ENCODE measurements around the gene RAB11FIP4. TPM values are rescaled to one million over a fixed set of nuclear protein-coding genes. Genes with fewer than 3 reads are reported as not detected.

RAB11FIP4 gene
- total and polyA plus RNA-seq, 10 of the 15 experiments (the other 5 are each of a cell fraction or from before 2014, with no cell fraction given), result 1.4 to 27.0 (median 17.6) TPM

DNA sequence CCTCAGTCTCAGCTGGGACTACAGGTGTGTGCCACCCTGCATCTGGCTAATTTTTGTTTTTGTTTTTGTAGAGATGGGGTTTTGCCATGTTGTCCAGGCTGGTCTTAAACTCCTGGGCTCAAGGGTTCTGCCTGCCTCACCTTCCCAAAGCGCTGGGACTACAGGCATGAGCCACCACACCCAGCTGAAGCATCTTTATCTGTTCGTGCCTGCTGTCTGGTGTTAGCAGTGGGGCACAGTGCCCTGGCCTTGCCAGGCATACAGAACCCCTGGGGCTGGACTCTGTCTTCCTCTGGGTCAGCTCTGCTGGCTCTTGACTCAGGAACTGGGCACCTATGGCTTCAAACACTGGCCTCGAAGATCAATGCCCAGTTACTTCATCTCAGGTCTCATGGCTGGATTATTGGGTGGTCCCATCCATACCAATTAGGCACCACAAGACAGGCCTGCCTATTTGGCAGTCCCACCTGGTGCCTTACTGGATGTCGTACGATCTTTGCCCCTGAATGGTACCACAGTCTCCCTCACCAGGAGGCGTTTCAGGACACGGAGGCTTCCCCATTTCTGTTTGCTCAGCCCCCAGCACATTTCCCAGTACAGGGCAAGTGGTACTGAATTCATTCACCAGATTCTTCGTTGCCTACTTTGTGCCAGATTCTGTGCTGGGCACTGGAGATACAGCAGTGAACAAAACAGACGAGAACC is 99.3 kb downstream of the RAB11FIP4 start:
- intact Hi-C loops (cut with micrococcal nuclease; ENCODE audit: unreplicated experiment), result loop anchor here (5.0 kb wide), 1 partner anchor 46 kb away; no protein-coding TSS in a partner anchor
- CTCF ChIA-PET, result interaction anchor here (0.7 to 4.4 kb wide), 6 partner anchors 11 to 44 kb away, joined by 3 to 23 read pairs (median 10); no protein-coding TSS in a partner anchor
- 44% methylated on average over 9 of the region's 9 CpGs for WGBS (ENCODE audit: insufficient coverage, insufficient replicate concordance, low lambda C conversion rate, missing lambda C conversion rate)
- Histone ChIP-seq H3K27me3 (replicated peaks in 1 of 2; ENCODE audit: control insufficient read depth in 2 of 2, insufficient read depth in 2 of 2, low read length in 1 of 2) (no peaks in the 10 kb centered on the region), H3K4me3 (peak overlapping the region; percentile 37; the same call in 1 of the 2 replicates), H3K4me1 (ENCODE audit: control insufficient read depth, insufficient read depth, low read length) (peaks cover 68% of the 10 kb centered on the region), H3K9me3 (replicated peaks; ENCODE audit: control insufficient read depth, insufficient read depth, low read length) (no peaks in the 10 kb centered on the region), H3K9ac (ENCODE audit: control insufficient read depth, insufficient read depth, low read length) (peak overlapping the region; percentile 36), H3K79me2 (ENCODE audit: control insufficient read depth, insufficient read depth, low read length) (peaks cover 26% of the 10 kb centered on the region), H2AFZ (ENCODE audit: control insufficient read depth, low read depth, low read length) (no peak overlapping the region), H3K4me2 (ENCODE audit: control insufficient read depth, insufficient read depth) (peak overlapping the region; percentile 84), H4K20me1 (ENCODE audit: control insufficient read depth, insufficient read depth) (no peaks in the 10 kb centered on the region), H3K36me3 (ENCODE audit: control insufficient read depth in 2 of 2, insufficient read depth in 2 of 2, low read length in 1 of 2) (no peaks in the 10 kb centered on the region; a peak in 1 of 4 replicates), H3K27ac (ENCODE audit: control insufficient read depth, insufficient read depth) (peak overlapping the region; percentile 92)
- TF ChIP-seq RFX5 (IDR thresholded peaks at IDR 0.05; ENCODE audit: low read depth, low read length) (0 out of 2 replicates have a peak, but pooled peaks have one; percentile 7), IKZF2 (IDR thresholded peaks at IDR 0.05) (no peak)
- ATAC-seq, result no peak
- POLR2A ChIA-PET, result interaction anchor here (0.6 to 1.8 kb wide), 3 partner anchors 8 to 40 kb away, joined by 4 to 6 read pairs (median 4); no protein-coding TSS in a partner anchor
- in situ Hi-C loops (cut with MboI), result no loop called here
- FAIRE-seq, result no peak
- SMC1A ChIA-PET (ENCODE audit: uncharacterized antibody, unreplicated experiment), result interaction anchor here (0.7 to 6.2 kb wide), 5 partner anchors 15 to 172 kb away, joined by 3 to 60 read pairs (median 6); no protein-coding TSS in a partner anchor
- no peak for DNase-seq (ENCODE audit: low read depth, low spot score)
- RAD21 ChIA-PET (ENCODE audit: unreplicated experiment), result interaction anchor here (4.9 to 5.0 kb wide), 2 partner anchors 19 to 44 kb away, joined by 38 to 61 read pairs; no protein-coding TSS in a partner anchor
- BruUV-seq (replicated peaks), result no TSS peak

DNA sequence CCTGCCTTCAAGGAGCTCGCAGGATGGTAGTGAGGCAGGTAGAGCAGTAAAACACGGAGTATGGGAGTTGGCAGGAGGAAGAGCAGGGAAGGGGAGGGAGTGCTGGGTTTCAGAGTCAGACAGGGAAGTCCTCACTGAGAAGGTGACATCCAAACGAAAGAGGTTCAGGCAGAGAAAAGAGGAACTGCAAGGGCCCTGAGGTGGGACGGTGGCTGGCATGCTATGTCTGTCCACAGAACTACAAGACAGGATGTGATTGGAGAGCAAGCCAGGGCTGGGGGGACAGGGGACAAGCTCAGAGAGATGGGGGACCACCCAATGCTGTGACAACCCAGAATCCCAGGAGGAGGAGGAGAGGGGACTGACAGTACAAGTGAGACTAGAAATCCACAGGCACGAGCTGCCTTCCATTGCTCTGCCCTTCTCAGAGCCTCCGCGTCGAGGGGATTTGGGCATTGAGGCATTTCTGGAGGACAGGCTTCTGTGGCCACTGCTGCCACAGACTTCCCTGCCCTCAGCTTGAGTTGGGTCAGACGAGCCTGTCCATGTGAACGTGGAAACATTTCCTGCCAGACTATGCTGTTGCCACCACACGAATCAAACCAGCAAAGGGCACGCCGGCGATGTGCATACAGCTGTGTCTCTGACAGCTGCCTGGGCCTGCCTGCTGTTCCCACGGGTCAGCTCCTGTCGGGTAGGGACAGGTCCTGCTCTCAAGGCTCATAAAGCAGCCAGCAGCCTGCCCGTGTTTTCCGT is 100.1 kb downstream of the RAB11FIP4 start:
- ATAC-seq (peak; percentile 60), FAIRE-seq (peak; percentile 94)
- TF ChIP-seq, protein P1, sequence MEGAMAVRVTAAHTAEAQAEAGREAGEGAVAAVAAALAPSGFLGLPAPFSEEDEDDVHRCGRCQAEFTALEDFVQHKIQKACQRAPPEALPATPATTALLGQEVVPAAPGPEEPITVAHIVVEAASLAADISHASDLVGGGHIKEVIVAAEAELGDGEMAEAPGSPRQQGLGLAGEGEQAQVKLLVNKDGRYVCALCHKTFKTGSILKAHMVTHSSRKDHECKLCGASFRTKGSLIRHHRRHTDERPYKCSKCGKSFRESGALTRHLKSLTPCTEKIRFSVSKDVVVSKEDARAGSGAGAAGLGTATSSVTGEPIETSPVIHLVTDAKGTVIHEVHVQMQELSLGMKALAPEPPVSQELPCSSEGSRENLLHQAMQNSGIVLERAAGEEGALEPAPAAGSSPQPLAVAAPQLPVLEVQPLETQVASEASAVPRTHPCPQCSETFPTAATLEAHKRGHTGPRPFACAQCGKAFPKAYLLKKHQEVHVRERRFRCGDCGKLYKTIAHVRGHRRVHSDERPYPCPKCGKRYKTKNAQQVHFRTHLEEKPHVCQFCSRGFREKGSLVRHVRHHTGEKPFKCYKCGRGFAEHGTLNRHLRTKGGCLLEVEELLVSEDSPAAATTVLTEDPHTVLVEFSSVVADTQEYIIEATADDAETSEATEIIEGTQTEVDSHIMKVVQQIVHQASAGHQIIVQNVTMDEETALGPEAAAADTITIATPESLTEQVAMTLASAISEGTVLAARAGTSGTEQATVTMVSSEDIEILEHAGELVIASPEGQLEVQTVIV (IDR thresholded peaks at IDR 0.05; ENCODE audit: borderline replicate concordance, partially characterized antibody), result no peak
- TF ChIP-seq TAF1 (IDR thresholded peaks at IDR 0.05; ENCODE audit: borderline replicate concordance, low read depth, low read length) (no peak), SP1 (IDR thresholded peaks at IDR 0.05; ENCODE audit: low read depth, low read length) (peak; percentile 61)

More for the DNA sequence above, 100.1 kb downstream of the RAB11FIP4 start:
- peak; percentile 71 for DNase-seq (ENCODE audit: low read depth, low spot score)
- WGBS (ENCODE audit: insufficient coverage, insufficient replicate concordance, low lambda C conversion rate, missing lambda C conversion rate), result 13% methylated on average over 18 of the region's 18 CpGs
- TSS peak; percentile 22 for BruUV-seq (replicated peaks)
- H3K27me3 ChIP-seq (replicated peaks in 1 of 2; ENCODE audit: control insufficient read depth in 2 of 2, insufficient read depth in 2 of 2, low read length in 1 of 2), result no peaks in the 10 kb centered on the region
- peaks cover 31% of the 10 kb centered on the region for H3K79me2 ChIP-seq (ENCODE audit: control insufficient read depth, insufficient read depth, low read length)
- in situ Hi-C loops (cut with MboI), result no loop called here
- no peaks in the 10 kb centered on the region for H3K9me3 ChIP-seq (replicated peaks; ENCODE audit: control insufficient read depth, insufficient read depth, low read length)
- peak overlapping the region; percentile 36 for H3K9ac ChIP-seq (ENCODE audit: control insufficient read depth, insufficient read depth, low read length)
- H2AFZ ChIP-seq (ENCODE audit: control insufficient read depth, low read depth, low read length), result no peak overlapping the region
- intact Hi-C loops (cut with micrococcal nuclease; ENCODE audit: unreplicated experiment), result loop anchor here (5.0 kb wide), 1 partner anchor 46 kb away; no protein-coding TSS in a partner anchor
- H3K4me3 ChIP-seq, result peak overlapping the region; percentile 37; the same call in 1 of the 2 replicates
- ChIA-PET POLR2A (interaction anchor here (1.8 to 3.4 kb wide), 2 partner anchors 14 to 19 kb away, joined by 4 to 28 read pairs; no protein-coding TSS in a partner anchor), SMC1A (ENCODE audit: uncharacterized antibody, unreplicated experiment) (interaction anchor here (0.7 to 6.2 kb wide), 7 partner anchors 14 to 172 kb away, joined by 3 to 60 read pairs (median 8); no protein-coding TSS in a partner anchor), CTCF (interaction anchor here (0.7 to 4.4 kb wide), 7 partner anchors 10 to 348 kb away, joined by 3 to 19 read pairs (median 4); no protein-coding TSS in a partner anchor), RAD21 (ENCODE audit: unreplicated experiment) (interaction anchor here (0.5 to 5.0 kb wide), 4 partner anchors 9 to 53 kb away, joined by 3 to 61 read pairs (median 22); no protein-coding TSS in a partner anchor)
- no peaks in the 10 kb centered on the region for H4K20me1 ChIP-seq (ENCODE audit: control insufficient read depth, insufficient read depth)
- H3K4me2 ChIP-seq (ENCODE audit: control insufficient read depth, insufficient read depth), result peak overlapping the region; percentile 84
- peak overlapping the region; percentile 92 for H3K27ac ChIP-seq (ENCODE audit: control insufficient read depth, insufficient read depth)
- no peaks in the 10 kb centered on the region; a peak in 1 of 4 replicates for H3K36me3 ChIP-seq (ENCODE audit: control insufficient read depth in 2 of 2, insufficient read depth in 2 of 2, low read length in 1 of 2)
- H3K4me1 ChIP-seq (ENCODE audit: control insufficient read depth, insufficient read depth, low read length), result peaks cover 73% of the 10 kb centered on the region
